ENCODE data around the gene IYD. TPM values are rescaled to one million over a fixed set of nuclear protein-coding genes. Genes with fewer than 3 reads are reported as not detected.

The IYD gene
- total RNA-seq, 4 donors from 2014 or later: 0.83 to 57.0 (median 36.8) TPM

GRCh38 chr6:150392452-150393220 is 23.8 kb downstream of the IYD start:
- no peaks in the 10 kb centered on the region for H3K9me3 ChIP-seq
- no peak overlapping the region for H3K27ac ChIP-seq
- TF ChIP-seq POLR2A (IDR thresholded peaks at IDR 0.05) (no peak), CTCF (IDR thresholded peaks at IDR 0.05) (no peak)
- no peaks in the 10 kb centered on the region for H3K27me3 ChIP-seq
- DNase-seq: no peak
- no peaks in the 10 kb centered on the region for H3K36me3 ChIP-seq
- no peaks in the 10 kb centered on the region for H3K4me1 ChIP-seq
- H3K4me3 ChIP-seq: no peak overlapping the region

- Histone ChIP-seq H3K4me1 (no peaks in the 10 kb centered on the region), H3K36me3 (no peaks in the 10 kb centered on the region), H3K27me3 (no peaks in the 10 kb centered on the region), H3K4me3 (no peak overlapping the region), H3K9me3 (no peaks in the 10 kb centered on the region), H3K27ac (no peak overlapping the region)
- no peak for TF ChIP-seq CTCF (IDR thresholded peaks at IDR 0.05)
- TF ChIP-seq POLR2A (IDR thresholded peaks at IDR 0.05): no peak
- DNase-seq: no peak
Measured at GRCh38 chr6:150394053-150394898, 25.5 kb downstream of the IYD start.

DNA sequence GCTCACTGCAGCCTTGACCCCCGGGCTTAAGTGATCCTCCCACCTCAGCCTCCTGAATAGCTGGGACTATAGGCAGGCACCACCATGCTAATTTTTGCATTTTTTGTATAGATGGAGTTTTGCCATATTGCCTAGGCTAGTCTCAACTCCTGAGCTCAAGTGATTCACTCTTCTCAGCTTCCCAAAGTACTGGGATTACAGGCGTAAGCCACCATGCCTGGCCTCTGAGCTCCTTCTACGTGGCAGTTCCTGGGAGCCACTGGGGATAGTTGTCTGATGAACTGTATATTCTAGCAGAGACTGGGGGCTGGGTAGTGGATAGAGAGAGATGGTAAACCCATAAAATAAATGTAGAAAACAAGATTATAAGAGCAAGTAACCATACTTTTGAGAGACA is 26.1 kb downstream of the IYD start:
- Histone ChIP-seq H3K27me3 (no peaks in the 10 kb centered on the region), H3K4me1 (no peaks in the 10 kb centered on the region), H3K27ac (no peak overlapping the region), H3K9me3 (no peaks in the 10 kb centered on the region), H3K4me3 (no peak overlapping the region), H3K36me3 (no peaks in the 10 kb centered on the region)
- no peak for TF ChIP-seq CTCF (IDR thresholded peaks at IDR 0.05)
- TF ChIP-seq POLR2A (IDR thresholded peaks at IDR 0.05): no peak
- no peak for DNase-seq

DNA sequence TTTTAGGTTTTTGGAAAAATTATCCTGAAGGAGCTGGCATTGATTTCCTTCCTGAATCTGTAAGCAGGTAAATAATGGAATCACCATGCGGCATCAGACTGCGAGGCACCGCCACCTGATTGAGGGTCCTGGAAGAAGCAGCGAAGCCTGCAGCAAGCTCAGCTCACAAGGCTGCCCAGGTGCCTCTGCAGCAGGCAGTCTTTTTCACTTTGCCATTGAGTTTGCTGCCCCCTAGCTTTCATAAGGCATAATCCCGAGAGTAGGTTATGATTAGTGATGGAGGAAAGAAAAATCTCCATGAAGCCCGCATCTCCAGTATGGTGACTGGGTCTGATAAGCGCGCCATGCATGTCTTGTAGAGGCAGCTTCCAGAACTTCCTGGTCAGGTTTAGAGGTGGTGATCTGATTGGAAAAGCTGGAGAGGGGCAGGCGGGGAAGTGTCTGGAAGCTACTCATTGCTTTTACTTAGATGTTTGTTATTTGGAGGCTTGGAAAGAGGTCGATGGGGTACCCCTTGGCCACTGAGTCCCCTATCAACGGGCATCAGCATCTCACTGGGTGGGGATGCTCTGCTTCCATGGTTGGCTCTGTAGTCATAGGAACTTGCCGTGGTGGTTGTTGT is 26.7 kb downstream of the IYD start:
- no peak for TF ChIP-seq POLR2A (IDR thresholded peaks at IDR 0.05)
- peak; percentile 8 to 80 (median 72) for TF ChIP-seq CTCF (IDR thresholded peaks at IDR 0.05)
- Histone ChIP-seq H3K27ac (no peak overlapping the region), H3K4me3 (no peak overlapping the region), H3K36me3 (no peaks in the 10 kb centered on the region), H3K4me1 (no peaks in the 10 kb centered on the region), H3K9me3 (no peaks in the 10 kb centered on the region), H3K27me3 (no peaks in the 10 kb centered on the region)
- peak in 2 of 3 donors; percentile 34 to 71 for DNase-seq

DNA sequence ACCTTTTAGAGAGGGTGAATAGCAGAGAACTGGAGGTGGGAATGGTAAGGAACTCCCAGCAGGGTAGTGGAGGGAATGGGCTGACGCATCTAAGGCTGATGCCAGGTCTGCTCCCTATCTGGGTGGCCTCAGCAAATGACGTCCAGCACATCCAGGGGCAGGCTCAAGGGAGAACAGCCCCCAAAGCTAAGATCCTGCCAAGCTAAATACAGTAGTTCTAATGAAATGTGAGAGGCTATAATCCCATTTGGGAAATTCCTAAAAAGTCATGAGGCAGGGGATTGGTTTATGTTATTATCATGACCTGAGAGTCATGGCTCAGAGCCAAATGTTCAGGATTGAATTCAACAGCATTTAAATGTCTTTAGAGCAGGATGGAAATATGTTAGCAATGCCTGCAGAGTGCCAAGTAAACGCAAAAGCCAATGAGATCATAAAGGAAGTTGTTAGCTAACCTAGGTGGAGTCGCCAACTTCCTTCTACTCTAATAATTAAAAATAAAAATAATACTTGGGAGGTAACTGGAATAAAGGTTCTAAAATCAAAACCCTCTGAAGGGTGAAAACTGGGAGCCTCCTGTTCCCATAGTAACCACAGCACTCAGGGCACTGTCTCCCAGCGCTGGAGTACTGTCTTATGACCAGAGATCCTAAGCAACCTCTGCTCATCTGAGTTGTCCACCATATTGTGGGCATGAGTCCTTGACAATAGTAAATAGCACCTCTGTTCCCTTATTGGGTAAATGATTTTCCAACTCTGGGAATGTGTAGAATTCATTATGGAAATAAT is 34.8 kb downstream of the IYD start:
- no peaks in the 10 kb centered on the region for H3K27me3 ChIP-seq
- no peak overlapping the region for H3K4me3 ChIP-seq
- no peak for DNase-seq
- no peaks in the 10 kb centered on the region for H3K36me3 ChIP-seq
- no peak for TF ChIP-seq POLR2A (IDR thresholded peaks at IDR 0.05)
- H3K4me1 ChIP-seq: peaks cover 0 to 2% (median 0%) of the 10 kb centered on the region in 4 donors
- peaks cover 0 to 6% (median 0%) of the 10 kb centered on the region in 4 donors for H3K9me3 ChIP-seq
- no peak overlapping the region for H3K27ac ChIP-seq
